ENCODE measurements around the gene SERPINI2. TPM values are rescaled to one million over a fixed set of nuclear protein-coding genes. Genes with fewer than 3 reads are reported as not detected.

Gene SERPINI2
- total RNA-seq (under 1 TPM in 1 of 4 donors, not detected in 3; 0.27 TPM), polyA plus RNA-seq (under 1 TPM in 1 of 3 donors, not detected in 2; 0.60 TPM)

- Histone ChIP-seq H3K4me1 (no peaks in the 10 kb centered on the region), H3K27me3 (no peaks in the 10 kb centered on the region), H3K27ac (no peak within 1 kb of the TSS), H3K4me3 (no peak within 1 kb of the TSS), H3K9me3 (no peaks in the 10 kb centered on the region), H3K36me3 (no peaks in the 10 kb centered on the region)
- DNase-seq: no peak
- 80 to 92% methylated on average over 4 of the region's 4 CpGs for WGBS, 2 donors
- intact Hi-C loops (cut with DNase I): no loop called here
- TF ChIP-seq POLR2AphosphoS5 (IDR thresholded peaks at IDR 0.05) (no peak), POLR2A (IDR thresholded peaks at IDR 0.05) (no peak), EP300 (IDR thresholded peaks at IDR 0.05) (no peak)
- TF ChIP-seq, protein P1, sequence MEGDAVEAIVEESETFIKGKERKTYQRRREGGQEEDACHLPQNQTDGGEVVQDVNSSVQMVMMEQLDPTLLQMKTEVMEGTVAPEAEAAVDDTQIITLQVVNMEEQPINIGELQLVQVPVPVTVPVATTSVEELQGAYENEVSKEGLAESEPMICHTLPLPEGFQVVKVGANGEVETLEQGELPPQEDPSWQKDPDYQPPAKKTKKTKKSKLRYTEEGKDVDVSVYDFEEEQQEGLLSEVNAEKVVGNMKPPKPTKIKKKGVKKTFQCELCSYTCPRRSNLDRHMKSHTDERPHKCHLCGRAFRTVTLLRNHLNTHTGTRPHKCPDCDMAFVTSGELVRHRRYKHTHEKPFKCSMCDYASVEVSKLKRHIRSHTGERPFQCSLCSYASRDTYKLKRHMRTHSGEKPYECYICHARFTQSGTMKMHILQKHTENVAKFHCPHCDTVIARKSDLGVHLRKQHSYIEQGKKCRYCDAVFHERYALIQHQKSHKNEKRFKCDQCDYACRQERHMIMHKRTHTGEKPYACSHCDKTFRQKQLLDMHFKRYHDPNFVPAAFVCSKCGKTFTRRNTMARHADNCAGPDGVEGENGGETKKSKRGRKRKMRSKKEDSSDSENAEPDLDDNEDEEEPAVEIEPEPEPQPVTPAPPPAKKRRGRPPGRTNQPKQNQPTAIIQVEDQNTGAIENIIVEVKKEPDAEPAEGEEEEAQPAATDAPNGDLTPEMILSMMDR (IDR thresholded peaks at IDR 0.05): no peak
Observed at GRCh38 chr3:167473863-167474262, at the start of gene SERPINI2. SERPINI2 (minus strand) TSS chr3:167474042; CDS start chr3:167471834, 2,208 bp downstream.

GRCh38 chr3:167521006-167521355 is 47.1 kb upstream of the SERPINI2 start:
- intact Hi-C loops (cut with DNase I): no loop called here
- TF ChIP-seq, protein P1 (IDR thresholded peaks at IDR 0.05): no peak
- TF ChIP-seq POLR2AphosphoS5 (IDR thresholded peaks at IDR 0.05) (no peak), POLR2A (IDR thresholded peaks at IDR 0.05) (no peak), EP300 (IDR thresholded peaks at IDR 0.05) (no peak)

GRCh38 chr3:167520266-167521005 is 46.6 kb upstream of the SERPINI2 start:
- DNase-seq: no peak
- Histone ChIP-seq H3K4me3 (no peak overlapping the region), H3K27ac (no peak overlapping the region), H3K36me3 (no peaks in the 10 kb centered on the region), H3K4me1 (no peaks in the 10 kb centered on the region), H3K27me3 (no peaks in the 10 kb centered on the region), H3K9me3 (no peaks in the 10 kb centered on the region)
- TF ChIP-seq, protein P1 (IDR thresholded peaks at IDR 0.05): no peak
- no peak for TF ChIP-seq POLR2A (IDR thresholded peaks at IDR 0.05)
- TF ChIP-seq POLR2AphosphoS5 (IDR thresholded peaks at IDR 0.05): no peak
- 90 to 94% methylated on average over 2 of the region's 2 CpGs for WGBS, 2 donors
- intact Hi-C loops (cut with DNase I): no loop called here

More at GRCh38 chr3:167521006-167521355, 47.1 kb upstream of the SERPINI2 start:
- H3K4me1 ChIP-seq: no peaks in the 10 kb centered on the region
- no peaks in the 10 kb centered on the region for H3K36me3 ChIP-seq
- no peaks in the 10 kb centered on the region for H3K9me3 ChIP-seq
- no peaks in the 10 kb centered on the region for H3K27me3 ChIP-seq
- H3K4me3 ChIP-seq: no peak overlapping the region
- no peak overlapping the region for H3K27ac ChIP-seq
- DNase-seq: no peak

DNA sequence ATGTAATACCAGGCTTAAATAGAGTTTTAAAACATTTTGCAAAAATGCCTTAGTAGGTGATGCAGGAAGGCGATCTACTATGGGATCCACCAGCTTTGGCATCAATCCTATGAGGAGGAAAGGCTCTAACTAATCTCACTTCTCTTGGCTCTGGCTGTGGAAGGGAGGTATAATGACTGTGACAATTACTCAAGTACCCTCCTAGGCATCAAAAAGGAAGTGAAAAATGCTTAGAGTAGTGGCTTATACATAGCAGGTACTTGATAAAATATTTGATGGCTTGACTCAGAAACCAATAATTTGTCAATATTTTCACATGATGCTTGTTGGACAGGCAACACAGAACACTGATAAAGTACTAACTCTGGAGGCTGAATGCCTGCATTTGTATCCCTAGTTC is 34.1 kb upstream of the SERPINI2 start:
- Histone ChIP-seq H3K36me3 (no peaks in the 10 kb centered on the region), H3K9me3 (no peaks in the 10 kb centered on the region), H3K4me3 (no peak overlapping the region), H3K27ac (no peak overlapping the region), H3K4me1 (no peaks in the 10 kb centered on the region), H3K27me3 (no peaks in the 10 kb centered on the region)
- intact Hi-C loops (cut with DNase I): no loop called here
- DNase-seq: no peak
- WGBS, 2 donors: 88 to 98% methylated on average over 1 of the region's 1 CpG
- TF ChIP-seq POLR2A (IDR thresholded peaks at IDR 0.05) (no peak), EP300 (IDR thresholded peaks at IDR 0.05) (no peak), POLR2AphosphoS5 (IDR thresholded peaks at IDR 0.05) (no peak)
- TF ChIP-seq, protein P1 (IDR thresholded peaks at IDR 0.05): no peak

GRCh38 chr3:167502401-167502800 is 28.6 kb upstream of the SERPINI2 start:
- no peaks in the 10 kb centered on the region for H3K9me3 ChIP-seq
- WGBS, 2 donors: 58 to 76% methylated on average over 2 of the region's 2 CpGs
- TF ChIP-seq, protein P1 (IDR thresholded peaks at IDR 0.05): no peak
- TF ChIP-seq POLR2A (IDR thresholded peaks at IDR 0.05) (no peak), POLR2AphosphoS5 (IDR thresholded peaks at IDR 0.05) (no peak), EP300 (IDR thresholded peaks at IDR 0.05) (no peak)
- H3K27me3 ChIP-seq: no peaks in the 10 kb centered on the region
- H3K36me3 ChIP-seq: no peaks in the 10 kb centered on the region
- H3K4me1 ChIP-seq: no peaks in the 10 kb centered on the region
- H3K4me3 ChIP-seq: no peak overlapping the region
- no peak for DNase-seq
- intact Hi-C loops (cut with DNase I): no loop called here
- no peak overlapping the region for H3K27ac ChIP-seq

Data from sigmoid colon (tissue), 7 donors.